Common myeloid progenitor, CD34-positive (primary cell): Measurements from ENCODE around the gene ADAMTSL1.

ENCODE experiments used
- CTCF ChIA-PET: fragments of 350-600 bp; sonication (Branson Sonifier 250); formaldehyde crosslinking; loops from one replicate; lab custom pipeline; 2021; ENCODE audit warnings: antibody characterized with exemption; lab: Charles Lee
- POLR2A ChIA-PET: fragments of 350-600 bp; sonication (Branson Sonifier 250); formaldehyde crosslinking; loops from one replicate; lab custom pipeline; 2021; ENCODE audit warnings: antibody characterized with exemption; lab: Charles Lee
- DNase-seq, 3 donors: peaks; one replicate each; pipeline versions ENCODE4 v3.0.0 to v3.0.0-alpha.2; 2013
- H3K27ac ChIP-seq, 2 experiments: 1 replicate in 1 of 2; 2 replicates in 1 of 2; pipeline ENCODE4 v1.7.0; 2013; ENCODE audit warnings: inconsistent platforms in 2 of 2, low read length in 2 of 2, mild to moderate bottlenecking in 2 of 2, low read depth in 1 of 2, moderate library complexity in 1 of 2; ENCODE audit not compliant: severe bottlenecking in 2 of 2, insufficient read depth in 1 of 2, poor library complexity in 1 of 2
- H3K27me3 ChIP-seq, 5 experiments: replicated peaks in 2 of 5; 1 replicate in 3 of 5; 2 replicates in 2 of 5; pipeline versions ENCODE4 v1.6.1 to v1.7.0; 2013; ENCODE audit warnings: low read length in 4 of 5, mild to moderate bottlenecking in 2 of 5, moderate library complexity in 2 of 5, inconsistent platforms in 1 of 5; ENCODE audit not compliant: insufficient read depth in 5 of 5, control insufficient read depth in 4 of 5
- H3K36me3 ChIP-seq, 4 experiments: 1 replicate in 2 of 4; 2 replicates in 2 of 4; pipeline versions ENCODE4 v1.6.1 to v1.7.0; 2013; ENCODE audit warnings: low read length in 3 of 4, control low read depth in 1 of 4, mild to moderate bottlenecking in 1 of 4; ENCODE audit not compliant: control insufficient read depth in 4 of 4, insufficient read depth in 4 of 4
- H3K4me1 ChIP-seq, 4 experiments: 1 replicate in 3 of 4; 2 replicates in 1 of 4; pipeline versions ENCODE4 v1.6.1 to v1.7.1; 2013; ENCODE audit warnings: low read length in 3 of 4, mild to moderate bottlenecking in 3 of 4, control low read depth in 1 of 4, inconsistent platforms in 1 of 4, moderate library complexity in 1 of 4; ENCODE audit not compliant: control insufficient read depth in 4 of 4, insufficient read depth in 4 of 4; ENCODE audit errors: control extremely low read depth in 1 of 4
- H3K4me3 ChIP-seq, 7 experiments: 1 replicate in 4 of 7; 2 replicates in 3 of 7; pipeline versions ENCODE4 v1.5.1 to v1.7.0; 2013; ENCODE audit warnings: mild to moderate bottlenecking in 7 of 7, low read length in 6 of 7, moderate library complexity in 6 of 7, inconsistent platforms in 2 of 7, low read depth in 2 of 7, control low read depth in 1 of 7; ENCODE audit not compliant: insufficient read depth in 4 of 7, control insufficient read depth in 1 of 7; ENCODE audit errors: extremely low read depth in 1 of 7
- H3K9me3 ChIP-seq, 5 experiments: 1 replicate in 4 of 5; 2 replicates in 1 of 5; pipeline versions ENCODE4 v1.6.1 to v1.7.1; 2013; ENCODE audit warnings: low read length in 4 of 5, mild to moderate bottlenecking in 2 of 5, inconsistent platforms in 1 of 5, low read depth in 1 of 5, moderate library complexity in 1 of 5; ENCODE audit not compliant: control insufficient read depth in 4 of 5, insufficient read depth in 2 of 5; ENCODE audit errors: control extremely low read depth in 1 of 5
- WGBS: methylation state at CpG from one replicate; pipeline ENCODE4 v1.1.5; 2013; ENCODE audit not compliant: insufficient coverage; 5-methylcytosine and 5-hydroxymethylcytosine counted together

ADAMTSL1 gene

GRCh38 chr9:18672706-18673105 is 198.8 kb downstream of the ADAMTSL1 start:
- ChIA-PET CTCF (no interaction called here), POLR2A (no interaction called here)
- no peaks in the 10 kb centered on the region for H3K36me3 ChIP-seq
- DNase-seq = no peak
- no peak overlapping the region for H3K4me3 ChIP-seq
- no peaks in the 10 kb centered on the region for H3K9me3 ChIP-seq
- H3K27me3 ChIP-seq = peaks cover 0 to 1% (median 0%) of the 10 kb centered on the region in 5 experiments
- H3K27ac ChIP-seq = no peak overlapping the region
- H3K4me1 ChIP-seq = no peaks in the 10 kb centered on the region

- no peak overlapping the region for H3K4me3 ChIP-seq
- 100% methylated on average over 1 of the region's 4 CpGs for WGBS
- H3K4me1 ChIP-seq = no peaks in the 10 kb centered on the region
- H3K27ac ChIP-seq = no peak overlapping the region
- H3K27me3 ChIP-seq = peaks cover 0 to 1% (median 0%) of the 10 kb centered on the region in 5 experiments
- POLR2A ChIA-PET = interaction anchor here (0.6 kb wide), 1 partner anchor 102 kb away, joined by 7 read pairs; no protein-coding TSS in a partner anchor
- no peaks in the 10 kb centered on the region for H3K9me3 ChIP-seq
- no peaks in the 10 kb centered on the region for H3K36me3 ChIP-seq
- DNase-seq = no peak
- CTCF ChIA-PET = interaction anchor here (0.8 kb wide), 1 partner anchor 18 kb away, joined by 3 read pairs; no protein-coding TSS in a partner anchor
Measured at GRCh38 chr9:18673179-18673578, 199.2 kb downstream of the ADAMTSL1 start.

- POLR2A ChIA-PET = no interaction called here
- H3K4me1 ChIP-seq = no peaks in the 10 kb centered on the region
- no peak overlapping the region for H3K27ac ChIP-seq
- no peaks in the 10 kb centered on the region for H3K9me3 ChIP-seq
- CTCF ChIA-PET = no interaction called here
- H3K4me3 ChIP-seq = no peak overlapping the region
- DNase-seq = no peak
- WGBS = no CpG with 5 or more reads among the region's 1 CpG
- no peaks in the 10 kb centered on the region for H3K36me3 ChIP-seq
- H3K27me3 ChIP-seq = peaks cover 0 to 2% (median 0%) of the 10 kb centered on the region in 5 experiments
Measured at GRCh38 chr9:18675332-18675731, 201.4 kb downstream of the ADAMTSL1 start.

GRCh38 chr9:18675973-18676372 is 202.0 kb downstream of the ADAMTSL1 start:
- Histone ChIP-seq H3K9me3 (no peaks in the 10 kb centered on the region), H3K4me1 (no peaks in the 10 kb centered on the region), H3K27me3 (peaks cover 0 to 2% (median 0%) of the 10 kb centered on the region in 5 experiments), H3K4me3 (no peak overlapping the region), H3K27ac (no peak overlapping the region), H3K36me3 (no peaks in the 10 kb centered on the region)
- POLR2A ChIA-PET = no interaction called here
- CTCF ChIA-PET = no interaction called here
- no peak for DNase-seq

- no peaks in the 10 kb centered on the region for H3K4me1 ChIP-seq
- no peaks in the 10 kb centered on the region for H3K36me3 ChIP-seq
- ChIA-PET POLR2A (no interaction called here), CTCF (no interaction called here)
- no peak overlapping the region for H3K4me3 ChIP-seq
- no peak for DNase-seq
- H3K27me3 ChIP-seq = peaks cover 0 to 2% (median 0%) of the 10 kb centered on the region in 5 experiments
- H3K9me3 ChIP-seq = no peaks in the 10 kb centered on the region
- no CpG with 5 or more reads among the region's 2 CpGs for WGBS
- no peak overlapping the region for H3K27ac ChIP-seq
Measured at GRCh38 chr9:18676525-18676924, 202.6 kb downstream of the ADAMTSL1 start.

GRCh38 chr9:18678821-18679590 is 205.1 kb downstream of the ADAMTSL1 start:
- no CpG with 5 or more reads among the region's 1 CpG for WGBS
- no peaks in the 10 kb centered on the region for H3K36me3 ChIP-seq
- no peak overlapping the region for H3K27ac ChIP-seq
- no peaks in the 10 kb centered on the region for H3K9me3 ChIP-seq
- DNase-seq = no peak
- no peak overlapping the region for H3K4me3 ChIP-seq
- ChIA-PET CTCF (no interaction called here), POLR2A (no interaction called here)
- no peaks in the 10 kb centered on the region for H3K4me1 ChIP-seq
- H3K27me3 ChIP-seq = peaks cover 0 to 5% (median 0%) of the 10 kb centered on the region in 5 experiments

- no peaks in the 10 kb centered on the region for H3K9me3 ChIP-seq
- ChIA-PET POLR2A (no interaction called here), CTCF (no interaction called here)
- no peaks in the 10 kb centered on the region for H3K4me1 ChIP-seq
- peaks cover 0 to 5% (median 0%) of the 10 kb centered on the region in 5 experiments for H3K27me3 ChIP-seq
- H3K4me3 ChIP-seq = no peak overlapping the region
- 86% methylated on average over 5 of the region's 6 CpGs for WGBS
- no peak for DNase-seq
- no peak overlapping the region for H3K27ac ChIP-seq
- no peaks in the 10 kb centered on the region for H3K36me3 ChIP-seq
Measured at GRCh38 chr9:18682907-18683306, 209.0 kb downstream of the ADAMTSL1 start.
